ENCODE measurements around the gene DOC2B.

The DOC2B gene

GRCh38 chr17:156946-157345 lies 24.5 kb downstream of the DOC2B start:
- TF ChIP-seq CTCF (IDR thresholded peaks at IDR 0.05; ENCODE audit: low read depth, low read length), result no peak
- no peak overlapping the region for H3K4me3 ChIP-seq (ENCODE audit: low read depth, low read length)

- TF ChIP-seq CTCF (IDR thresholded peaks at IDR 0.05; ENCODE audit: low read depth, low read length), result no peak
Measured at GRCh38 chr17:156094-156621, 25.3 kb downstream of the DOC2B start.

GRCh38 chr17:155576-155975 lies 25.9 kb downstream of the DOC2B start:
- H3K4me3 ChIP-seq (ENCODE audit: low read depth, low read length), result no peak overlapping the region
- no peak for TF ChIP-seq CTCF (IDR thresholded peaks at IDR 0.05; ENCODE audit: low read depth, low read length)

More at GRCh38 chr17:156094-156621, 25.3 kb downstream of the DOC2B start:
- no peak overlapping the region for H3K4me3 ChIP-seq (ENCODE audit: low read depth, low read length)

GRCh38 chr17:153851-154250 lies 27.6 kb downstream of the DOC2B start:
- H3K4me3 ChIP-seq (ENCODE audit: low read depth, low read length), result no peak overlapping the region
- TF ChIP-seq CTCF (IDR thresholded peaks at IDR 0.05; ENCODE audit: low read depth, low read length), result no peak

- TF ChIP-seq CTCF (IDR thresholded peaks at IDR 0.05; ENCODE audit: low read depth, low read length), result no peak
- no peak overlapping the region for H3K4me3 ChIP-seq (ENCODE audit: low read depth, low read length)
Measured at GRCh38 chr17:152860-153420, 28.5 kb downstream of the DOC2B start.

- TF ChIP-seq CTCF (IDR thresholded peaks at IDR 0.05; ENCODE audit: low read depth, low read length), result no peak
- H3K4me3 ChIP-seq (ENCODE audit: low read depth, low read length), result no peak overlapping the region
Measured at GRCh38 chr17:151886-152859, 29.3 kb downstream of the DOC2B start.

GRCh38 chr17:151004-151403 lies 30.4 kb downstream of the DOC2B start:
- H3K4me3 ChIP-seq (ENCODE audit: low read depth, low read length), result no peak overlapping the region
- no peak for TF ChIP-seq CTCF (IDR thresholded peaks at IDR 0.05; ENCODE audit: low read depth, low read length)

Measured in WI38 (cell line).